Kidney (tissue), 14 donors: ENCODE results near the gene FKBP11. TPM values are rescaled to one million over a fixed set of nuclear protein-coding genes. Genes with fewer than 3 reads are reported as not detected.
A peak's percentile ranks its signal among the peaks of the same experiment; 100 is the strongest.

Experiments
- DNase-seq, 5 donors: peaks; one replicate each; pipeline ENCODE4 v3.0.0-alpha.2; 2013 to 2020
- FAIRE-seq: peaks from 2 replicates; lab custom pipeline; 2012; peaks lifted over from hg19 to GRCh38; lab: Jason Lieb, UNC
- H3K27ac ChIP-seq, 2 donors: one replicate each; pipeline ENCODE4 v1.7.0; 2013; ENCODE audit warnings: low read depth in 2 of 2, low read length in 2 of 2, inconsistent platforms in 1 of 2
- H3K27me3 ChIP-seq: one replicate; pipeline ENCODE4 v1.7.1; 2013; ENCODE audit warnings: low read length, inconsistent platforms; ENCODE audit not compliant: control insufficient read depth, insufficient read depth
- H3K36me3 ChIP-seq, 3 donors: one replicate each; pipeline versions ENCODE4 v1.7.0 to v1.7.1; 2013; ENCODE audit warnings: low read length in 3 of 3, control low read depth in 1 of 3, inconsistent platforms in 1 of 3; ENCODE audit not compliant: insufficient read depth in 3 of 3, control insufficient read depth in 2 of 3
- H3K4me1 ChIP-seq, 3 donors: one replicate each; pipeline versions ENCODE4 v1.7.0 to v1.7.1; 2013; ENCODE audit warnings: low read length in 3 of 3, inconsistent platforms in 1 of 3, low read depth in 1 of 3; ENCODE audit not compliant: control insufficient read depth in 2 of 3, insufficient read depth in 2 of 3
- H3K4me3 ChIP-seq, 3 donors: one replicate each; pipeline versions ENCODE4 v1.7.0 to v1.8.1; 2013; ENCODE audit warnings: low read length in 3 of 3, control low read depth in 1 of 3, inconsistent platforms in 1 of 3
- H3K9ac ChIP-seq, 3 donors: one replicate each; pipeline versions ENCODE4 v1.7.0 to v1.7.1; 2013; ENCODE audit warnings: low read length in 3 of 3, control low read depth in 1 of 3, inconsistent platforms in 1 of 3
- H3K9me3 ChIP-seq, 3 donors: one replicate each; pipeline versions ENCODE4 v1.7.0 to v1.7.1; 2013; ENCODE audit warnings: low read length in 3 of 3, control low read depth in 1 of 3, inconsistent platforms in 1 of 3; ENCODE audit not compliant: control insufficient read depth in 2 of 3, insufficient read depth in 1 of 3
- CTCF ChIP-seq: IDR thresholded peaks from 3 replicates; pipeline ENCODE4 v1.5.1; 2012; ENCODE audit warnings: mild to moderate bottlenecking, moderate library complexity, borderline replicate concordance; ENCODE audit not compliant: insufficient read depth; ENCODE audit errors: extremely low read depth
- intact Hi-C: fragments of 100-400 bp; cut with DNase I; formaldehyde crosslinking; loops from one replicate; pipeline ENCODE4 v1.11.1; 2022
- polyA plus RNA-seq: library from polyadenylated mRNA; stranded (reverse); fragments of 350-450 nt; fragmentation: Illumina TruSeq; extraction: RNeasy Lipid Tissue Mini Kit (QIAGEN cat#74804); gene quantifications from one replicate; pipeline ENCODE4 v1.2.3, GENCODE V29; 2014; ENCODE audit warnings: low read depth, low replicate concordance; ENCODE audit not compliant: insufficient read depth
- total RNA-seq: library from RNA; stranded (reverse); fragmentation: NEBNext Ultra II Directional; extraction: Animal tissue kit (Norgen Biotek cat#: 25700); gene quantifications from one replicate; pipeline ENCODE4 v1.2.1, GENCODE V29; 2021
- donor health status: control.
- donor health status: control.
- donor health status: control.
- donor health status: control.
- donor health status: control.
- donor health status: DM: yes; HTN: yes; CAD: no.
- donor health status: Normal renal cell carcinoma (clear cell type).

Gene FKBP11
- total and polyA plus RNA-seq, 2 donors from 2014 or later = 20.1 to 35.3 TPM

GRCh38 chr12:48958049-48958388 lies 32.7 kb upstream of the FKBP11 start:
- Histone ChIP-seq H3K36me3 (peaks cover 0 to 4% (median 0%) of the 10 kb centered on the region in 3 donors), H3K27ac (no peak overlapping the region), H3K4me3 (peak overlapping the region; percentile 84 to 94 (median 91)), H3K9ac (peak overlapping the region in 2 of 3 donors; percentile 74 to 75), H3K9me3 (no peaks in the 10 kb centered on the region), H3K4me1 (peaks cover 6 to 12% (median 10%) of the 10 kb centered on the region in 3 donors), H3K27me3 (no peaks in the 10 kb centered on the region)
- no peak for DNase-seq
- no peak for FAIRE-seq
- intact Hi-C loops = no loop called here
- TF ChIP-seq CTCF = no peak

- TF ChIP-seq CTCF = no peak
- H3K9me3 ChIP-seq = no peaks in the 10 kb centered on the region
- no peak for FAIRE-seq
- peak within 1 kb of the TSS; percentile 84 to 94 (median 91) for H3K4me3 ChIP-seq
- intact Hi-C loops = no loop called here
- H3K27me3 ChIP-seq = no peaks in the 10 kb centered on the region
- H3K4me1 ChIP-seq = peaks cover 6 to 12% (median 10%) of the 10 kb centered on the region in 3 donors
- peak; percentile 98 for DNase-seq
- H3K9ac ChIP-seq = peak within 1 kb of the TSS; percentile 75 to 88 (median 77)
- peak within 1 kb of the TSS; percentile 81 to 82 for H3K27ac ChIP-seq
- peaks cover 0 to 9% (median 0%) of the 10 kb centered on the region in 3 donors for H3K36me3 ChIP-seq
These were observed 32.1 kb upstream of the FKBP11 start, which contains the start of gene ARF3 for GRCh38 chr12:48957141-48958048. TSS of gene ARF3 (minus strand) at chr12:48957487. CDS start at chr12:48941095, 16,392 bp downstream.

GRCh38 chr12:48956279-48957140 lies 31.2 kb upstream of the FKBP11 start:
- Histone ChIP-seq H3K36me3 (peaks cover 0 to 11% (median 0%) of the 10 kb centered on the region in 3 donors), H3K9me3 (no peaks in the 10 kb centered on the region), H3K4me3 (peak overlapping the region; percentile 84 to 94 (median 91)), H3K4me1 (peaks cover 6 to 12% (median 10%) of the 10 kb centered on the region in 3 donors), H3K9ac (peak overlapping the region; percentile 71 to 88 (median 77)), H3K27me3 (no peaks in the 10 kb centered on the region), H3K27ac (peak overlapping the region; percentile 81 to 82)
- intact Hi-C loops = no loop called here
- peak; percentile 92 to 98 (median 96) for DNase-seq
- no peak for FAIRE-seq
- peak; percentile 17 for TF ChIP-seq CTCF
